Subcutaneous adipose tissue (tissue), 4 donors: ENCODE data around the gene TPH2. TPM values are rescaled to one million over a fixed set of nuclear protein-coding genes. Genes with fewer than 3 reads are reported as not detected.

Experiments used
- total RNA-seq, 4 donors: library from RNA; depleted of rRNA; stranded (reverse); fragments of >200 nt; gene quantifications; one replicate each; pipeline ENCODE4 v1.1.0, GENCODE V29; 2016
- TF ChIP-seq, protein P1 (sequence below): fragments of 450-650 bp; IDR thresholded peaks from one replicate; pipeline ENCODE4 v1.5.1; 2016; ENCODE audit warnings: low read depth, mild to moderate bottlenecking, control low read depth, antibody characterized with exemption, moderate library complexity

Gene TPH2
- total RNA-seq, 4 donors from 2014 or later, result not detected

DNA sequence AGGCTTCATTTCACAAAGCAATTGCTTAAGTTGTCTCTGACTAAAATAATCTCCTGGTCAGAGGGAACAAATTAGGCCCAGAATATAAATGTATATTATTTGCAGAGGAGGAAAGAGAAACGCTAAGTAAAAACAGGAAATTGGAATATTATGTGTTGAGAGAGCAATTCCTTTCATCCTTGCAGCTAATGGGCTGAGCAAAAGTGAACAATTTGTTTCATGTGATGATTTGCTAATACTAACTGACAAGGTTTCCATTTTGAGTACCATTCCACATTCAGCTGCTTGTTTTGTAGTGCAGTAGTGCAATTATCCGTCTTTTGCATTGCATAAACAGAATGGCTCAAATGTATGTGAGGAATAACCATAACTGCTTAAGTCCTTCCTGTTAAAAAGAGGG, 103.2 kb downstream of the TPH2 start:
- TF ChIP-seq, protein P1, sequence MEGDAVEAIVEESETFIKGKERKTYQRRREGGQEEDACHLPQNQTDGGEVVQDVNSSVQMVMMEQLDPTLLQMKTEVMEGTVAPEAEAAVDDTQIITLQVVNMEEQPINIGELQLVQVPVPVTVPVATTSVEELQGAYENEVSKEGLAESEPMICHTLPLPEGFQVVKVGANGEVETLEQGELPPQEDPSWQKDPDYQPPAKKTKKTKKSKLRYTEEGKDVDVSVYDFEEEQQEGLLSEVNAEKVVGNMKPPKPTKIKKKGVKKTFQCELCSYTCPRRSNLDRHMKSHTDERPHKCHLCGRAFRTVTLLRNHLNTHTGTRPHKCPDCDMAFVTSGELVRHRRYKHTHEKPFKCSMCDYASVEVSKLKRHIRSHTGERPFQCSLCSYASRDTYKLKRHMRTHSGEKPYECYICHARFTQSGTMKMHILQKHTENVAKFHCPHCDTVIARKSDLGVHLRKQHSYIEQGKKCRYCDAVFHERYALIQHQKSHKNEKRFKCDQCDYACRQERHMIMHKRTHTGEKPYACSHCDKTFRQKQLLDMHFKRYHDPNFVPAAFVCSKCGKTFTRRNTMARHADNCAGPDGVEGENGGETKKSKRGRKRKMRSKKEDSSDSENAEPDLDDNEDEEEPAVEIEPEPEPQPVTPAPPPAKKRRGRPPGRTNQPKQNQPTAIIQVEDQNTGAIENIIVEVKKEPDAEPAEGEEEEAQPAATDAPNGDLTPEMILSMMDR, result no peak

DNA sequence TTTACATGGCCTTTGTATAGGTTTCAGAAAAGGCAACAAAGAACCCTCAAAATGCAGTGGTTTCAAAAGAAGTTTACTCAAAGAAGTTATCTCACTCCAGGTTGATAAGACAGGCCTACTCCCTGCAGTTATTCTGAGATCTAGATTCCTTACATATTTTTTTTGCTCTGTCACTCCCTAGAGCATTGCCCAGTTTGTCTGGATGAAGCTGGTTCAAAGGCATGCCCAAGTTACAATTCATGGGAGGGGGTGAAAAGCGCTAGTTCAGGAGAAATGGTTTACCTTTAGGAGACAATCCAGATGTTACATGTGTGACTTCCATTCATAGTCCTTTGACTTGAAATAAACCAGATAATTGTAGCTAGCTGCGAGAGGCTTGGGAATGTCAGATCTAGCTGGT, 115.0 kb downstream of the TPH2 start:
- TF ChIP-seq, protein P1, result no peak

DNA sequence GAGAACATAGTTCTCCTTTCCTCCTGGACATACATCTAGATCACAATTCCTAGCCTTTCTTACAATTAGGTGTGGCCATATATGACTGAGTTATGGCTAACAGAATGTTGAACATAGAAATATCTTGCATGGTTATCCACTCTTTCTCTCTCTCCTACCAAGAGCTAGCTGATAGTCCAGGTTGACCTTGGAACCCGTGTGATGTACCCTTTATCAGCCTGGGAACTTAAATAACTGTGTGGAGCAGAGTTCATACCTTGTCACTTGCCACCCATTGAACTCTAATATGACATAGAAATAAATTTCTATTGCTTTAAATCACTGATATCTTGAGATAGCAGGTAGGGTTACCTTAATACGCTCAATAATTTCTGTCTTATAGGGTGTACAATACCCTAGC, 115.9 kb downstream of the TPH2 start:
- TF ChIP-seq, protein P1, result no peak

DNA sequence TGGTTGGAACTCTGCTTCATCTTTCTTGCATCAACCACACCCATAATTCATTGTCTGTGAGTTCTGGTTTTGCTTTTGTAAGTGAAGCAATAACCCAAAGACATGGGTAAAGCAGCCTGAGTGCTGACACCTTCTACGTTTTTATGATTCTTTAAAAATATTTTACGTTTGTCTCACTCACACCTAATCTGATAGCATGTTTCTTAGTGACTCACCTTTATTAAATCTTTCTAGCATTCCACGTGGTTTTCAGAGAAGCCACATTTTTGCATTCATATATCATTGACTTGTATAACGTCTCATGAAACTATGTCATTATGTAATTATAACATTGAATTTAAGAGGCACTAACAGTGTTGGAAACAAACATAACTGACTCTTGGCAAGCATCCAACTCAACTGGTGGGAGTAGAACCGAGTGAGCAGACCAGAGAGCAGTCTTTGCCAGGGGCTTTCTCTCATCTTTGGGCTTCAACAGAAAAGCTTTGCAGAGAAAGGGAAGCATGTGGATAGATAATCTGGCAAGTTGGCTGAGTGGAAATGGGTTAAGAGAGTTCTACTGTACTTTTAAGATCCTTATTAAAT, 118.8 kb downstream of the TPH2 start:
- TF ChIP-seq, protein P1, result no peak

DNA sequence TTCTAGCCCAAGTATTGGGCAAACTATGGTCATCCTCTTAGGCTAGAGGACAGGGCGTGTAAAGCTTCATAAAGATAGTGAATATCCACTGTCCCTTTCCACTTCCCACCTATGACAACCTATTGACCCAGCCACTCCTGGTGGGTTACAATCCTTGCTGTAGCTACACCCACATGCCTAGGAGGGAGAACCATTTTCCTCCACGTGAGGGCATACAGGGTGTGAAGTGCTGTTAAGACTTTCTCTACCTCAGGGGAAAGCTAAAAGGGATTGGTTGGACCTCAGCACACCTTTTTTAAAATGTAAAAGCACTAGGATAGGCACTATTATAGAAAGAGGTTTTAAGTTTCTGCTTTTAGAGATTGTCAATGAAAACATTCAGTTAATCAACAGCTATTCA, 124.4 kb downstream of the TPH2 start:
- TF ChIP-seq, protein P1, result no peak

DNA sequence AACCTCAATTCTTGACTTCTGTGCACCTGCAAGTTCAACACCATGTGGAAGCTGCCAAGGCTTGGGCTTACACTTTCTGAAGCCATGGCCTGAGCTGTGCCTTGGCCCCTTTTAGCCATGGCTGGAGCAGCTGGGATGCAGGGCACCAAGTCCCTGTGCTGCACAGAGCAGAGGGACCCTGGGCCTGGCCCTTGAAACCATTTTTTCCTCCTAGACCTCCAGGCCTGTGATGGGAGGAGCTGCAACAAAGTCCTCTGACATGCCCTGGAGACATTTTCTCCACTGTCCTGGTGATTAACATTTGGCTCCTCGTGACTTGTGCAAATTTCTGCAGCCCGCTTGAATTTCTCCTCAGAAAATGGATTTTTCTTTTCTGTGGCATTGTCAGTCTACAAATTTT, 132.4 kb downstream of the TPH2 start:
- TF ChIP-seq, protein P1, result no peak

DNA sequence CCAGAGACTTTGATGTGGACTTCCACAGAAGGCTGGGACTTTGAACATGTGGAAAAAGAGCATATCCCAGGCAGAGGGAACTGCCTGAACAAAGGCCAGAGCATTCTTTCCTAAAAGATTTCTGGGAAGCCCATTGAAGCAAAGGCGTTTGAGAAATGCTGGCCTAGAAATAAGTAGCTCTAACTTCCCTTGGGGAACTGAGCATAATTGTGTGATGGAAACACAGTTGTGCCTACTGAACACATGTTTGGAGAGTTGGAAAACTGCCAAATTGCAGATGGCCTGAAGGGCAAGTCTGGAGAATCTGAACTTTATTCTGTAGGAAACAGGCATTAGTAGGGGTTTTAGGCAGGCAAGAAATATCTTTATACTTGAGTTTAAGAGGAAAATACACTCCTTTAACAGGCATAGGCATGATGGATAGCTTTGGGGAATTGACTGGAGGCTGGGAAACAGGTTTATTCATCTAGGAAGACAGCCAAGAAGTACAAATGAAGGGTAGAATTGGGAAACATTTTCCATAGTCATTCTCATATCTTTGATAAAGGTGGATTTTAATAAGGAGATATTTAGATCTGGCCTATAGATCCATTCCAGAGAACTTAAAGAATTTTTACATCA, 134.1 kb downstream of the TPH2 start:
- TF ChIP-seq, protein P1, result no peak
